Smooth muscle cell of the coronary artery (primary cell): ENCODE data around the gene RASA3. TPM values are rescaled to one million over a fixed set of nuclear protein-coding genes. Genes with fewer than 3 reads are reported as not detected.

ENCODE experiments used
- total RNA-seq: library from RNA; depleted of rRNA; stranded (reverse); fragments of >200 nt; gene quantifications from 2 replicates; pipeline ENCODE4 v1.2.3, GENCODE V29; 2014; ENCODE audit warnings: low replicate concordance

The RASA3 gene
- 27.1 and 28.4 TPM in 2 replicates for total RNA-seq

GRCh38 chr13:114132419-114133121 lies at the start of gene RASA3:
TSS of gene RASA3 (minus strand) at chr13:114132623. CDS start at chr13:114132489, 134 bp downstream.

GRCh38 chr13:114179087-114179658 lies 46.8 kb upstream of the RASA3 start, which contains the start of gene CFAP97D2:
TSS of gene CFAP97D2 (plus strand) at chr13:114179257. CDS start at chr13:114179331, 74 bp downstream.

GRCh38 chr13:113973218-113974164 lies 158.9 kb downstream of the RASA3 start, which contains the start of gene C13orf46:
TSS of gene C13orf46 (minus strand) at chr13:113974076. CDS start at chr13:113973997, 79 bp downstream.

Other genes with a start within 250 kb of the RASA3 start
- 0.12 and 0.23 TPM in 2 replicates for gene C13orf46, start 158.5 kb downstream of the RASA3 start, total RNA-seq
- gene CFAP97D2, start 46.6 kb upstream of the RASA3 start, total RNA-seq = not detected in 2 replicates
- 33.7 and 35.9 TPM in 2 replicates for gene CDC16, start 102.3 kb upstream of the RASA3 start, total RNA-seq
- gene UPF3A, start 149.0 kb upstream of the RASA3 start, total RNA-seq = 13.6 and 14.1 TPM in 2 replicates
- gene CHAMP1, start 181.9 kb upstream of the RASA3 start, total RNA-seq = 8.2 and 10.1 TPM in 2 replicates